NCI-H1092 (cell line): ENCODE results near the gene RARG.

Source experiments
- DNase-seq: peaks from one replicate; lab custom pipeline; 2025; lab: John Stamatoyannopoulos, UW

The RARG gene

GRCh38 chr12:53231921-53232645 lies at the start of gene RARG:
Gene RARG (minus strand): TSS chr12:53232209. CDS start chr12:53227545, 4,664 bp downstream.
- DNase-seq: no peak

- DNase-seq: no peak
These were observed 48.0 kb upstream of the RARG start for GRCh38 chr12:53279888-53280498.

- DNase-seq: no peak
These were observed 47.4 kb upstream of the RARG start for GRCh38 chr12:53279283-53279869.

- DNase-seq: no peak
These were observed 46.0 kb upstream of the RARG start for GRCh38 chr12:53277981-53278380.

DNA sequence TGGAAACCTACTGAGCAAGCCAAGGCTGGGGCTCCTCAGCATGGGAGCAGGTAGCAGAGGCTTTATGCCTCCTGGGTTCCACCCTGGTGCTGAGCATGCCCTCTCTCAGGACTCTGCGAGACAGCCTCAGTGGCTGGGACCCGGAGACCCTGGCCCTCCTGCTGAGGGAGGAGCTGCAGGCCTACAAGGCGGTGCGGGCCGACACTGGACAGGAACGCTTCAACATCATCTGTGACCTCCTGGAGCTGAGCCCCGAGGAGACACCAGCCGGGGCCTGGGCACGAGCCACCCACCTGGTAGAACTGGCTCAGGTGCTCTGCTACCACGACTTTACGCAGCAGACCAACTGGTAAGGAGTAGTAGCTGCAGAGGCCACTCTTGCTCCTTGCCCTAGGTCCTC lies 44.5 kb upstream of the RARG start:
- no peak for DNase-seq

DNA sequence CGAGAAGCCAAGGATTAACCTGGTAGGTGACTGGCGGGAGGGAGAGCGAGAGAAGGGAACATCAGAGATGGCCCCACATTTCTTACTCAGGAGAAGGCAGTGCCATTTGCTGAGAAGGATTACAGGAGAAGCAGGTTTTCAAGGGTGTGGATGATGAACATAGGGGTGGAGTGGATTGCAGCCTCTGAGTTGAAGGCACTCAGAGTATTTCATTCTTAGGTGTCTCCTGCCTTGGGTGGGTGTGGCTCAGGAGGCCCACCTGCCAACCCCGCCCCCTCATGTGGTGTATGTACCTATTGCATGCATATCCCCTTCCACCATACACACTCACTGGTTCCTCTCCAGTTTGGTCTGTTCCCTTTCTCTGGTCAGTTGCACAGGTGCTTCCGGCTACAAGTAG lies 42.4 kb upstream of the RARG start:
- no peak for DNase-seq

DNA sequence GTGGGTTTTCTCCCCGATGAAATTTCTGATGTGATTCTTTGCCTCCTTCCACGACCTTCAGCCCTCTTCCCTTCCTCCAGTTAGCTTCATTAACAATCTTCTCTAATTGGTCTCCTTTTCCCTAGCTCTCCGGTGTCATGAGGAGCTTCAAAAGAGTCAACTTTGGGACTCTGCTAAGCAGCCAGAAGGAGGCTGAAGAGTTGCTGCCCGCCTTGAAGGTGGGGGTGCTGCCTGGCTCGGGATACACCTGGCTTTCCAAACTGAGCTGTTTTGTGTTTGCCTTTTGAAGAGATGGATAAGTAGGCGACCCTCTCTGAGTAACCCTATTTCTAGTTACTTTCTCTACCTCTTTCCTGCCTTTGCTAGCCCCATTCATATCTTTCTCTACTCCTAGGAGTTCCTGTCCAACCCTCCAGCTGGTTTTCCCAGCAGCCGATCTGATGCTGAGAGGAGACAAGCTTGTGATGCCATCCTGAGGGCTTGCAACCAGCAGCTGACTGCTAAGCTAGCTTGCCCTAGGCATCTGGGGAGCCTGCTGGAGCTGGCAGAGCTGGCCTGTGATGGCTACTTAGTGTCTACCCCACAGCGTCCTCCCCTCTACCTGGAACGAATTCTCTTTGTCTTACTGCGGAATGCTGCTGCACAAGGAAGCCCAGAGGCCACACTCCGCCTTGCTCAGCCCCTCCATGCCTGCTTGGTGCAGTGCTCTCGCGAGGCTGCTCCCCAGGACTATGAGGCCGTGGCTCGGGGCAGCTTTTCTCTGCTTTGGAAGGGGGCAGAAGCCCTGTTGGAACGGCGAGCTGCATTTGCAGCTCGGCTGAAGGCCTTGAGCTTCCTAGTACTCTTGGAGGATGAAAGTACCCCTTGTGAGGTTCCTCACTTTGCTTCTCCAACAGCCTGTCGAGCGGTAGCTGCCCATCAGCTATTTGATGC lies 36.9 kb upstream of the RARG start:
- DNase-seq: no peak

GRCh38 chr12:53267999-53268629 lies 36.1 kb upstream of the RARG start, which contains the start of gene ESPL1:
Gene ESPL1 (plus strand): TSS chr12:53268299. CDS start chr12:53268767, 468 bp downstream.
- DNase-seq: peak; percentile 42

DNA sequence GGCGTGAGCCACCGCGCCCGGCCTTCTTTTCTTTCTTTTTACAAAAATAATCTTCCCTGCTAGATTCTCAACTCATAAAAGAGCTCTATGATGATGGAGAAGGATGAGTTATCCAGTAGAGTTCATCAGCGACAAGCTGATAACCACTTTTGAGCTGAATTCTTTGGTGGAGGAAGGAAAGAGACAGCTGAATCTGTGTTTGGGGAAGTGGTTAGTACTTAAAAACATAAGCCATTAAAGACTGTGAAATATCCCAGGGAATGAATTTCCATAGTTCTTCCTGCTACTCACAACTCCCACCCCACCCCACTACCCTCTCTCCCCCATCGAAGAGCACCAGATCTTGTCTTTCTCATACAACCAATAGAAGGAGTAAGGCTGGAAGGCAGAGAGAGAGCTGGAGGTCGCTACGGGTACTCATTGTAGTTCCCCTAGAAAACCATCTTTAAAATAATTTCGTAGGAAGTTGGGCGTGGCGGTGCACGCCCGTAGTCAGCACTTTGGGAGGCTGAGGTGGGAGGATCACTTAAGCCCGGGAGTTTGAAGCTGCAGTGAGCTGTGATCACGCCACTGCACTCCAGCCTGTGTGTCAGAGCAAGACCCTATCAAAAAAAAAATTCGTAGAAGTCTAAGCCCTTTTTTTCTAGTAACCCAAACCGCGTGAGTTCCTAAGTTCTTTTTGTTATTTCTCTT lies 35.4 kb upstream of the RARG start:
- no peak for DNase-seq

DNA sequence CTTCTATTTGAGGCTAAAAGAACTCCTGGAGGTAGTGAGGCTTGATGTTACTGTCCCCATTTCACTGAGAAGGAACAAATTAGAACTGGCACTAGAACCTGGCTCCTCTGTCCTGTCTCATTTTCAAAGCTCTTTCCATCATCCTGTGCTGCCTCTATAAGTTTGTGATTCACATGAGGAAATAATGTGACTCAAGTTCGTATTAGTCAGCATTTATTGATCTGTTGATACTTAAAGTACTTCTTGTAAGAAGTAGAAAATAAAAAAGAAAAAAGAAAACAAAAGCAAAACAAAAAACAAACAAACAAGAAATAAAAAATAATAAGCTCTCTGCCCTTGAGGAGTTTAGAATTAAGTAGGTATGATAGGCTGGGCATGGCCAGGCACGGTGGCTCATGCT lies 33.8 kb upstream of the RARG start:
- no peak for DNase-seq

- DNase-seq: no peak
These were observed 27.9 kb upstream of the RARG start for GRCh38 chr12:53259891-53260290.

DNA sequence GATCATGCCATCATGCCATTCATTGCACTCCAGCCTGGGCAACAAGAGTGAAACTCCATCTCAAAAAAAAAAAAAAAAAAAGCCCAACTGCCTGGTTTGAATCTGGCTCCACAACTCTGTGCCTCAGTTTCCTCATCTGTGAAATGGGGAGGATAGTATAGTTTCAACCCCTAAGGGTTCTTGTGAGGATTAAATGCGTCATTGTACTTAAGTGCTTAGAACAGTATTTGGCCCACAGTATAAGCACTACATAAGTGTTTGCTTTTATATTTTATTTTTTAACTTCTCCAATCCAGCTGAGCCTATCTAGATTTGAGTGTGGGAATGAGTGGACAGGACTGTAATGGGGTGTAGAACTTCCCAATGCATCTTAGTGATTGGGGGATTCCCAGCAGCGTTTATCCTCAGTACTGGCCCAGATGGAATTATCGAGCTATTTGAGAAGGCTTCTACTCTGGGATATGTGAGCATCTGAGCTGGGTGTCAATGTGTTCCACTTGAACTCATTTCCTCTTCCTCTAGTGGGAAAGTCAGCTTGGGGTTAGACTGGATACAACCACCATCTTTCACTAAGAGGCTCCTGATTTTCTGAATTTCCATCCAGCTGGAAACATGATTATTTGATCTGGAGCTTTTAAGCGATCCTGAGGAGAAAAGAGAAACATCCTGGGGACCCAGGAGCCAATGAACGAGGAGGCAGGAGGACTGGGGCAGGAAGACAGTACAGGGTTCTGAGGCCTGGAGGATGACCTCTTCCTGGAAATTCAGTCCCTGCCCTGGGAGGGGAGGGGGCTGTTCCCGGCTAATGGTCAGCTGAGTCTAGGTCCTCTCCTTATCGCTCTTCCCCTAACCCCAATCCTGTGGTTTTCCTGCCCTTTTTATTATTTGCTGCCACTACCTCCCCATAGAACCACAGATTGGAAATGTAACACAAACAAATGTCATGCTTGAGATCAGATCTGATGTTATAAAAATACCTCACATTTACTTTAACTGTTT lies 26.8 kb upstream of the RARG start:
- DNase-seq: no peak

DNA sequence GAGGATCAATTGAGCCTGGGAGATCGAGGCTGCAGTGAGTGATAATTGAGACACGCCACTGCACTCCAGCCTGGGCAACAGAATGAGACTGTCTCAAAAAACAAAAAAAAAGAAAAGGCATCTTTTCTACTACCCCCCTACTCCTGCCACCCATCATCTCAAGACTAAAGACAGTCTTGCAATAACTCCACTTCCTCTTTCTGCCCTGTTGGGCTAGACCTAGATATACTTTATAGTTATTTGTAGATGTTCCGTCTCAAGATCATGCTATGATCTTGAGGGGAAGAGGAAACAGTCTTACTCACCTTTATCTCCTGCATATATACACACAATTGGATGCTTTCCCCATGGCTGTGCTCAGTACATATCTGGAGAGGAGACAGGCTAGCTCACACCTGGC lies 24.0 kb upstream of the RARG start:
- DNase-seq: no peak

GRCh38 chr12:53254816-53255545 lies 23.0 kb upstream of the RARG start:
- no peak for DNase-seq

- DNase-seq: no peak
These were observed 21.3 kb upstream of the RARG start for GRCh38 chr12:53253298-53253697.

GRCh38 chr12:53252349-53252916 lies 20.4 kb upstream of the RARG start:
- no peak for DNase-seq

DNA sequence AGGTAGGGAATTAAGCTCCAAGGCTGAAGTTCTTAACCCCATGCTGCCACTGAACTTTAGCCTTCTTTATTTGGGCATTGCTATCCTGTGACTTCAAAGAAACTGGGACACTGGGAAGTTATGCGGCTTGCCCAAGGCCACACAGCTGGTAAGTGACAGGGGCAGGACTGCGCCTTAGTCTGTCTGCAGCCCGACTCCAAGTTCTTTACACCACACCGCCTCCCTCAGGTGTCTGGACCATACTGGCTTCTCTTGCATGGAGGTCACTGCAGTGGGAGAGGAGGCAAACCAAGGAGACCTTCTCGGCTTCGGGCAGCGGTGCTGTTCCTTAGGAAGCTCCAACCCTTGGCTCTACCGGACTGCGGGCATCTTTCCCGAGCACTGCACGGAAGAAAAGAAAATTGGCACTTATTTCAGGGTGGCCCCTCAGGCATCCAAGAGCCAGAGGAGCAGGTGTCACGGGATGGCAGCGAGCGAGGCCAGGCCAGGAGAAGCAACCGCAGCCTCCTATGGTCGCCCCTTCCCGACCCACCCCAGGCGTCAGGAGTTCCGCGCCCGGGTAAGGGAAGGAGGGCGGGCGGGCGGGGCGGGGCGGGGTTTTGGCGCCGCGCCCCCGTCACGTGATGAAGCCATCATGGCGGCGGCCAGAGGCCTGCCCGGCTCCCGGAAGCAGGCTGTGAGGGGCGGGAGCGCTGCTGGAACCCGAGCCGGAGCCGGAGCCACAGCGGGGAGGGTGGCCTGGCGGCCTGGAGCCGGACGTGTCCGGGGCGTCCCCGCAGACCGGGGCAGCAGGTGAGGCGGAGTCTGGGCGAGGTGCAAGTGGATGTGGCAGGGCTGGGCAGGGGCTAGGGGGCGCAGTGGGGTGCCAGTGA lies 19.7 kb upstream of the RARG start:
- DNase-seq: peak; percentile 40

- DNase-seq: no peak
These were observed 13.3 kb upstream of the RARG start for GRCh38 chr12:53245286-53245685.
